Nephron (organoid): ENCODE measurements around the gene MOB1A.
A peak's percentile ranks its signal among the peaks of the same experiment; 100 is the strongest.
"Not testable (repeated sequence)": the region's sequence is repeated elsewhere in the genome, so short reads cannot be mapped to it uniquely, and the experiment has no call there.

Experiments used
- H3K27ac Mint-ChIP-seq, 3 experiments: 2 replicates each; pipeline ENCODE4 v1.8.0; 2020; ENCODE audit warnings: mixed read lengths in 3 of 3, mild to moderate bottlenecking in 2 of 3, moderate library complexity in 1 of 3
- H3K27me3 Mint-ChIP-seq: 2 replicates; pipeline ENCODE4 v1.8.0; 2021; ENCODE audit warnings: low read depth, mild to moderate bottlenecking, moderate library complexity, mixed read lengths
- H3K36me3 Mint-ChIP-seq: 2 replicates; pipeline ENCODE4 v1.8.0; 2020; ENCODE audit warnings: low read depth, mixed read lengths
- H3K4me1 Mint-ChIP-seq: 2 replicates; pipeline ENCODE4 v1.8.0; 2020; ENCODE audit warnings: mixed read lengths
- H3K4me3 Mint-ChIP-seq, 3 experiments: 2 replicates each; pipeline ENCODE4 v1.8.0; 2020; ENCODE audit warnings: mild to moderate bottlenecking in 3 of 3, mixed read lengths in 3 of 3, moderate library complexity in 2 of 3
- H3K9me3 Mint-ChIP-seq: 2 replicates; pipeline ENCODE4 v1.8.0; 2020; ENCODE audit warnings: mixed read lengths
- TF ChIP-seq, protein P1 (sequence below), 3 experiments: fragments of 200-600 bp; sonication (generic); IDR thresholded peaks; one replicate each; pipeline ENCODE4 v1.5.0; 2021; ENCODE audit warnings: antibody characterized with exemption in 3 of 3; ENCODE audit not compliant: unreplicated experiment in 3 of 3

The MOB1A gene

DNA sequence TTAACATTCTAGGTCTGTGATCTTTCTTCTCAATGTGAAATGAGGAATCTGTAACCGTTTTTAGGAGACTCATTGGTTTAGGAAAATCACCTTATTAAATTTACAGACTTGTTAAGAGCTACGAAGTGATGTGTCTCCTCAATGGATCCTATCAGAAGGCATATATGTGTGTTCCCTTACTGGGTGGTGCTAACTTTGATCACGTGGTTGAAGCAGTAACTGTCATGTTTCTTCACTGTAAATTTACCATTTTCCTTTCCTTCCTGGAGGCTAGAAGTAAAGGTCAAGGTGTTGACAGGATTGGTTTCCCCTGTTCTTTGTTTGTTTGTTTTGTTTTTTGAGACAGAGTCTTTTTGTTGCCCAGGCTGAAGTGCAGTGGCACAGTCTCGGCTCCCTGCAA lies 18.4 kb upstream of the MOB1A start:
- peaks cover 10% of the 10 kb centered on the region for H3K27me3 Mint-ChIP-seq
- H3K27ac Mint-ChIP-seq, result no peak overlapping the region
- no peaks in the 10 kb centered on the region for H3K9me3 Mint-ChIP-seq
- H3K4me1 Mint-ChIP-seq, result peaks cover 35% of the 10 kb centered on the region
- TF ChIP-seq, protein P1, sequence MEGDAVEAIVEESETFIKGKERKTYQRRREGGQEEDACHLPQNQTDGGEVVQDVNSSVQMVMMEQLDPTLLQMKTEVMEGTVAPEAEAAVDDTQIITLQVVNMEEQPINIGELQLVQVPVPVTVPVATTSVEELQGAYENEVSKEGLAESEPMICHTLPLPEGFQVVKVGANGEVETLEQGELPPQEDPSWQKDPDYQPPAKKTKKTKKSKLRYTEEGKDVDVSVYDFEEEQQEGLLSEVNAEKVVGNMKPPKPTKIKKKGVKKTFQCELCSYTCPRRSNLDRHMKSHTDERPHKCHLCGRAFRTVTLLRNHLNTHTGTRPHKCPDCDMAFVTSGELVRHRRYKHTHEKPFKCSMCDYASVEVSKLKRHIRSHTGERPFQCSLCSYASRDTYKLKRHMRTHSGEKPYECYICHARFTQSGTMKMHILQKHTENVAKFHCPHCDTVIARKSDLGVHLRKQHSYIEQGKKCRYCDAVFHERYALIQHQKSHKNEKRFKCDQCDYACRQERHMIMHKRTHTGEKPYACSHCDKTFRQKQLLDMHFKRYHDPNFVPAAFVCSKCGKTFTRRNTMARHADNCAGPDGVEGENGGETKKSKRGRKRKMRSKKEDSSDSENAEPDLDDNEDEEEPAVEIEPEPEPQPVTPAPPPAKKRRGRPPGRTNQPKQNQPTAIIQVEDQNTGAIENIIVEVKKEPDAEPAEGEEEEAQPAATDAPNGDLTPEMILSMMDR (IDR thresholded peaks at IDR 0.05; ENCODE audit: unreplicated experiment in 3 of 3), result no peak
- no peaks in the 10 kb centered on the region for H3K36me3 Mint-ChIP-seq
- H3K4me3 Mint-ChIP-seq, result peak overlapping the region in 2 of 3 experiments; percentile 46 to 63

DNA sequence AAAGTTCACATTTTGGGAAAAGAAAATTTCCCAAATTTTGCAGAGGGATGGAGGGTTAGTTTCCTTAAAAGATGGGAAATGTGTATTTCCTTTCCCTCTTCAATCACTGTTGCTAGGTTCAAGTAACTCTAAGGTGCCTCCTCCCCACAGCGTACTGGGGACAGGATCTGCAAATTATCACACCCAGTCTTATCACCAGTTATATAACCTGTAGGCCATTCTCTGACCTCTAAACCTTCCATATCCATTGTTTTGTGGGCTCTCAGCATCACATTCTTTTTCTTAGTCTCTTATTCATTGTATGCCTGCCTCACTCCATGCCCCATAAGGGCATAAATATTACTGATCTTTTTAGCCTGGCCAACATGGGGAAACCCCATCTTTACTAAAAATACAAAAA lies 16.1 kb upstream of the MOB1A start:
- H3K27ac Mint-ChIP-seq, result no peak overlapping the region
- peaks cover 10% of the 10 kb centered on the region for H3K27me3 Mint-ChIP-seq
- TF ChIP-seq, protein P1 (IDR thresholded peaks at IDR 0.05; ENCODE audit: unreplicated experiment in 3 of 3), result no peak
- H3K4me3 Mint-ChIP-seq, result no peak overlapping the region
- no peaks in the 10 kb centered on the region for H3K36me3 Mint-ChIP-seq
- H3K4me1 Mint-ChIP-seq, result peaks cover 15% of the 10 kb centered on the region
- no peaks in the 10 kb centered on the region for H3K9me3 Mint-ChIP-seq

DNA sequence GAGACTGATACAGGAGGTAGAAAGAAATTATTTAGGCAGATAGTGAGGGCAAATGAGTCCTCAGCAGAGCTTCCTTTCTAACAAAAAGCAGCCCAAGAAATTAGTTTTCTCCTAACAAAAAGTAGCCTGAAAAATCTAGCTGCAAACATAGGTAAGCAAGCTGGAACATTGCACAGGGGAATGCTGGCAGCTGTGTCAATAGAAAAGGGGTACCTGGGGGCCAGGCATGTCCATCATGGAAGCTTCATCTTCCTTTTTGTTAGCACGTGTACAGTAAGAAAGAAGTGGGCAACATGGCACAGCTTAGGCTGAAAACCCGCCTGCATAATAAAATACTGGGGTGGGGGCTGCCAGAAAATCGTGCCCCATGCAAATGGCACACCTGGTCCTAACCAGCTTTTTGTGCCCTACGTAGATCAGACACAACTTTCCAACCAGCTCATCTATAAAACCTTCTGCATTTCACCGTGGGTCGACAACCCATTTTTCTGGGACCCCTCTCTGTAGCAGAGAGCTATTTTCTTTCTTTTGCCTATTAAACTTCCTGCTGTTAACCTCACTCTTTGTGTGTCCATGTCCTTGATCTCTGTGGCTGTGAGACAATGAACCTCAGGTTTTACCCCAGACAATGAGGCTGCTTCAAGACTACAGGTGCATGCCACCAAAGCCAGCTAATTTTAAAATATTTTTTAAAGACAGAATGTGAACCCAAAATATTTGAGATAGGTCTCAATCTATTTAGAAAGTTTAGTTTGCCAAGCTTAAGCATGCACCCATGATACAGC lies 13.1 kb upstream of the MOB1A start:
- TF ChIP-seq, protein P1 (IDR thresholded peaks at IDR 0.05; ENCODE audit: unreplicated experiment in 3 of 3), result no peak

DNA sequence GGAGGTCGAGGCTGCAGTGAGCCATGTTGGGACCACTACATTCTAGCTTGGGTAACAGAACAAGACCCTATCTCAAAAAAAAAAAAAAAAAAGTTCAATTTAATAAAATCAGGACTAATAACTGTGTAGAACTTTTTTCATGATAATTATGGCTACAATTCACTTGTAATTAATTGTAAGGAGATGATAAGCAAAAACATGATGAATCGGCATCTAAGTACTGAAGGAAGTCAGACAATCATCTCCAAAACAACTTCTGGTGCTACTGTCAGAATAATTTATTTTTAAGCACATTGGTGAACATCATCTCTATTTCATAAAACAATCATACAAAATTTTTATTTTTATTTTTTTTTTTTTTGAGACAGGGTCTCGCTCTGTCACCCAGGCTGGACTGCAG lies 10.0 kb upstream of the MOB1A start:
- TF ChIP-seq, protein P1 (IDR thresholded peaks at IDR 0.05; ENCODE audit: unreplicated experiment in 3 of 3), result no peak
- Mint-ChIP-seq H3K27me3 (peaks cover 3% of the 10 kb centered on the region), H3K4me1 (no peaks in the 10 kb centered on the region), H3K36me3 (no peaks in the 10 kb centered on the region), H3K9me3 (no peaks in the 10 kb centered on the region), H3K27ac (no peak overlapping the region), H3K4me3 (no peak overlapping the region)

More for the DNA sequence above, 13.1 kb upstream of the MOB1A start:
- peaks cover 7% of the 10 kb centered on the region for H3K27me3 Mint-ChIP-seq
- H3K4me1 Mint-ChIP-seq, result no peaks in the 10 kb centered on the region
- no peak overlapping the region for H3K4me3 Mint-ChIP-seq
- H3K36me3 Mint-ChIP-seq, result no peaks in the 10 kb centered on the region
- H3K27ac Mint-ChIP-seq, result no peak overlapping the region
- no peaks in the 10 kb centered on the region for H3K9me3 Mint-ChIP-seq

DNA sequence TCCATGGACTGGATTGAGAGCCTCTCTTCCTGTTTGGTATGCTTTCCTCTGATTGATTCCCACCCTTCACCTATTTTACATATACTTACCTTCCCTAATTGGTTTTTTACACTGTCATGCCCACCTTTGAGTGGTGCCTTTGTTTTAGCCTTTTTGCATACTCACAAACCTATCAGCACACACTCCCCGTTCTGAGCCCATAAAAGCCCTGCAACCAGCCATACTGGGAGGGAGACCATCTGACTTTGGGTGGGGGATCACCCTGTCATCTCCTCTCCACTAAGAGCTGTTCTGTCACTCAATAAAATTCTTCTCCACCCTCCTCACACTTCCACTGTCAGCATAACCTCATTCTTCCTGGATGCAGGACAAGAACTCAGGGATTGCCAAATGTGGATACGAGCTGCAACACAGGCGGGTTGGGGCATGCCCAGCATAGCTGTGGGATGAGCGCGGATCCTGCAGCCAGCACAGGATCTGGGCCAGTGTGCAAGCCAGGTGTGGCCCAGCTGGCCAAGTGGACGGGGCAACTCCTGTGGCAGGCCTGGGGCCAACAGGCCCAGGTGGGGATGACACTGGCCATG lies 9.4 kb upstream of the MOB1A start:
- Mint-ChIP-seq H3K4me1 (no peaks in the 10 kb centered on the region), H3K4me3 (no peak overlapping the region), H3K36me3 (no peaks in the 10 kb centered on the region), H3K27me3 (peaks cover 3% of the 10 kb centered on the region), H3K9me3 (no peaks in the 10 kb centered on the region), H3K27ac (no peak overlapping the region)
- TF ChIP-seq, protein P1 (IDR thresholded peaks at IDR 0.05; ENCODE audit: unreplicated experiment in 3 of 3), result no peak

DNA sequence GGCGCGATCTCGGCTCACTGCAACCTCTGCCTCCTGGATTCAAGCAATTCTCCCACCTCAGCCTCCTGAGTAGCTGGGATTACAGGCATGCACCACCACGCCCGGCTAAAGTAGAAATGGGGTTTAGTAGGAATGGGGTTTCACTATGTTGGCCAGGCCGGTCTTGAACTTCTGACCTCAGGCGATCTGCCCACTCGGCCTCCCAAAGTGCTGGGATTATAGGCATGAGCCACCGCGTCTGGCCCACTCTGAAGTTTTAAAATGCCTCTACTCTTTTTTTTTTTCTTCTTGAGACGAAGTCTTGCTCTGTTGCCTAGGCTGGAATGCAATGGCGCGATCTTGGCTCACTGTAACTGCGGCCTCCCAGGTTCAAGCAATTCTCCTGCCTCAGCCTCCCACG lies 8.0 kb upstream of the MOB1A start:
- not testable (repeated sequence) for H3K9me3 Mint-ChIP-seq, H3K27ac Mint-ChIP-seq, H3K36me3 Mint-ChIP-seq, H3K4me3 Mint-ChIP-seq, H3K4me1 Mint-ChIP-seq, H3K27me3 Mint-ChIP-seq
